Stimulated activated CD8-positive, alpha-beta memory T cell treated with anti-CD3 and anti-CD28 coated beads, Interleukin-4, amount 100 ng/mL, for 4 hours (primary cell): ENCODE results near the gene ANKLE2.
"Not testable (repeated sequence)": the region's sequence is repeated elsewhere in the genome, so short reads cannot be mapped to it uniquely, and the experiment has no call there.

Experiments
- DNase-seq, 2 donors: peaks; one replicate each; pipeline ENCODE4 v3.0.0-alpha.2; 2020; ENCODE audit warnings: low read depth in 2 of 2, low spot score in 1 of 2

The ANKLE2 gene

DNA sequence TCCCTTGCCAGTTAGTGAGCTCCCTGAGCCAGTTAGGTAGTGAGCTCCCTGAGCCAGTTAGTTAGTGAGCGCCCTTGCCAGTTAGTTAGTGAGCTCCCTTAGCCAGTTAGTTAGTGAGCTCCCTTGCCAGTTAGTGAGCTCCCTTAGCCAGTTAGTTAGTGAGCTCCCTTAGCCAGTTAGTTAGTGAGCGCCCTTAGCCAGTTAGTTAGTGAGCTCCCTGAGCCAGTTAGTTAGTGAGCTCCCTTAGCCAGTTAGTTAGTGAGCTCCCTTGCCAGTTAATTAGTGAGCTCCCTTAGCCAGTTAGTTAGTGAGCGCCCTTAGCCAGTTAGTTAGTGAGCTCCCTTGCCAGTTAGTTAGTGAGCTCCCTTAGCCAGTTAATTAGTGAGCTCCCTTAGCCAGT lies 69.6 kb downstream of the ANKLE2 start:
- DNase-seq = not testable (repeated sequence)

DNA sequence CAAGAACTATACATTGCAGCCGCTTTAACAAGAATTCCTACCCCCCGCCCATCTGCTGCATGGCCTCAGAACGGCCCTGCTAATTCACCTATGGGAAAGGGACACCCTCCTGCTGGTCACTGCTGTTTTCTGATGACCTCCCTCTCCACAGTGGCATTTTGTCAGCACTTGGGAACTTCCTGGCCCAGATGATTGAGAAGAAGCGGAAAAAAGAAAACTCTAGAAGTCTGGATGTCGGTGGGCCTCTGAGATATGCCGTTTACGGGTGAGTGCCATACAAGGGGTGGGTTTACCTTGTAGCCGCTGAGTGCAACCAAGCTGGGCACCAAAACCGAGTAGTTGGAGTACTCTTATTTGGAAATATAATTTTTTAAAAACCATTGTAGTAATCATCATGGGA lies 71.5 kb downstream of the ANKLE2 start:
- DNase-seq = no peak

DNA sequence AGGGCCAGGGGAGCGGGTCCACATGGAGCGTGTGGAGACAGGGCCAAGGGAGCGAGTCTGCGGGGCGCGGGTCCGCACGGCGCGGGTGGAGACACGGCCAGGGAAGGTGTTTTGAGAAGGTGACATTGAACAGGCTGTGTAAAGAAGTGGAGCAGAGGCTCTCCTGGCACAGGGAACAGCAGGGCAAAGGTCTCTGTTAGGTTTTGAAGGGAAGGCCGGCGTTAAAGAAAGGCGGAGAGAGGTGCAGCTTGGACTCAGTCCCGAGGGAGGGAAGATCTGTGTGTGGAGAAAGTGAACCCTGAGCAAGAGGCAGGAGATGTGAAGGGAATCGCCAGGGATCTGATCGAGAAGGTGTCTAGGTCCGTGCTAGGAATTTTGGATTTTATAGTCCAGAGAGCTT lies 72.4 kb downstream of the ANKLE2 start:
- DNase-seq = no peak

DNA sequence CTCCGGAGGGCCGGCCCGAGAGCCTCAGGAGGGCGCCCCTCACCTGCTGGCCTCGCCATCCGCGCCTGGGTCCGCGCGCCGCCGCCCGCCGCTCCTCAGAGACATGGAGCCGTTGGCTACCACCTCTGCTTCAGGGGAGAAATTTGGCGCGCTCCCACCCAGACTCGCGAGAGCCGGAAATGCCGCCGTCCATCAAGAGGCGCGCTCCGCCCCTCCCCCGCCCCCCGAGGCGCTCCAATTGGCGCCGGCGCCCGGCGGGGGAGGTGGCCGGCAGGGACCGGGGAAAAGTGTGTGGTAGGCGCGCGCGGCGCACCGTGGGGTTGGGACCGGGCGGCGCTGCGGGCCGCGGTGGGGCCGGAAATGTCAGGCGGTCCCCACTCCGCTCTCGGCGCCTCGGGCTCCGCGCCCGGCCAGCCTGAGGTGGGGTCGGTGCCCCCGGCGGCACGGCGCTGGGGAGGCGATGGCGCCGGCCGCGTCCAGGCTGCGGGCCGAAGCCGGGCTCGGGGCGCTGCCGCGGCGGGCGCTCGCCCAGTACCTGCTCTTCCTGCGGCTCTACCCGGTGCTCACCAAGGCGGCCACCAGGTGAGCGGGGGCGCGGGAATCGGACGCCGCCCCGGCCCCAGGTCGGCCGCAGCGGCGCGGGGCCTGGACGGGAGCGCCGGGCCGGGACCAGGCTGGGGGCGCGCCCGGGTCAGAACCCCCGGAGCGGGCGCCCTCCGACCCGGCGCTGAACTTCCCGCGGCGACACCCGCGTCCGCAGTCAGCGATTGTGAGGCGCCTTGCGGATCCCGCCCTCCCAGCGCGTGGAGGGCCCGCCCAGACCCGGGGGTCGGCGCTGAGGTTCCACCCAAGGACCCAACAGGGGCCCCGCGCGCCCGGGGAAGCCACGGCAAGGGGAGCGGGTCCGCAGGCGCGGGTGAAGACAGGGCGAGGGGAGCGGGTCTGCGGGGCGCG lies 74.1 kb downstream of the ANKLE2 start, which contains the start of the genes POLE and PXMP2:
Gene POLE, minus strand, starts transcription at position 132 of the 954 bp plus-strand sequence. Its CDS starts 27 bp downstream, at position 105.
Gene PXMP2, plus strand, starts transcription at position 377 of the 954 bp plus-strand sequence. Its CDS starts 84 bp downstream, at position 461.
- DNase-seq = peak; percentile 82 to 86

DNA sequence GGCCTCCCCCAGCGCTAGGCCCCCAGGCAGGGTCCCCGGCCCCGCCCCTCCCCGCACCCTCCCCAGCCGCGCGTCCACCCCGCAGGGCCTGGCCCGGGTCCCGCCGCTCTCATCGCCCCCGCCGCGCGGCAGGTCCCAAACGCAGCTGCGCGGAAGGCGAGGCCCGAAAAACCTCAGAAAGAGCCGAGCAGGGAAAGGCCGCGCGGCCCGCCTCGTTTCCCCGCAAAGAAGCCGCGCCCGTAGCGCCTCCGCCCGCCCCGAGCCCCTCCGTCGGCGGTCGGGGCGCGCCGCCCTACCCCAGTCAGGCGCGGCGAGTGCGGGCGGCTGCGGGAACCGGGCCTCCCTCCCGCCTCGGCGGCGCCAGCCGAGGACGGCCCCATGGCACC lies 74.8 kb downstream of the ANKLE2 start:
- DNase-seq = no peak

DNA sequence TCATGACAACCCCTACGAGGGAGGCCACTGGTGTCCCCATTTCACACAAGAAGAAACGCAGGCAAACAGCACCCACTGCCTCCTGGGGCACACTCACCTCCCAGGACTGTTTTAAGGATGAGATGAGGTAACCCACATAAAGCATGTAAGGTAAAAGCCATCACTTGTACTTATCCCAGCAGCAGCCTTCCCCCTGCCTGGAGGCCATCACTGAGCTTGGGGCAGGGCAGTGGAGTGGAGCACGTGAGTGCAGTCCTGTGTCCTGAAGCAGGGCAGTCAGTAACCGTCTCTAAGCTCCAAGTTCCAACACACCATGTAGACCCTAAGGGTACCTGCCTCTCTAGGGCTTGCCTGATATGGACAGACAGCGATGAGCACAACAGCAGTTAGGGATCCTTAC lies 76.2 kb downstream of the ANKLE2 start:
- no peak for DNase-seq

DNA sequence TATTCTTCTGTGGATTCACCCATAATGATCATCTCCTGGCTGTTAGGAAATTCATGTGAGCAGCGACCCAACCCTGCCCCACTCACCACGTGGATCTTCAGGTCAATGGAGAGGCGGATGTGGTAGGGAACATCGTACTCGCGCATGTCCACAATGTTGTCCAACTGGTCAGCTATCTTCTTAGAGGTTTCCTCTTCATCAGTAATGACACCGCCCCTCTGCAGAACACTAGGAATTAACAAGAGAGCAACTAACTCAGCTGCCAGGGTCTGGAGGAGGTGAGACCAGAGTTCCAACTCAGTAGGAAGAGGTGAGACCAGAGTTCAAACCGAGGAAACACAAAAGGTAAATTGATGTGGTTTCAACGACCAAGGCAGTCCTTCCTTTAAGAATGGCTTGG lies 84.1 kb downstream of the ANKLE2 start:
- DNase-seq = no peak

DNA sequence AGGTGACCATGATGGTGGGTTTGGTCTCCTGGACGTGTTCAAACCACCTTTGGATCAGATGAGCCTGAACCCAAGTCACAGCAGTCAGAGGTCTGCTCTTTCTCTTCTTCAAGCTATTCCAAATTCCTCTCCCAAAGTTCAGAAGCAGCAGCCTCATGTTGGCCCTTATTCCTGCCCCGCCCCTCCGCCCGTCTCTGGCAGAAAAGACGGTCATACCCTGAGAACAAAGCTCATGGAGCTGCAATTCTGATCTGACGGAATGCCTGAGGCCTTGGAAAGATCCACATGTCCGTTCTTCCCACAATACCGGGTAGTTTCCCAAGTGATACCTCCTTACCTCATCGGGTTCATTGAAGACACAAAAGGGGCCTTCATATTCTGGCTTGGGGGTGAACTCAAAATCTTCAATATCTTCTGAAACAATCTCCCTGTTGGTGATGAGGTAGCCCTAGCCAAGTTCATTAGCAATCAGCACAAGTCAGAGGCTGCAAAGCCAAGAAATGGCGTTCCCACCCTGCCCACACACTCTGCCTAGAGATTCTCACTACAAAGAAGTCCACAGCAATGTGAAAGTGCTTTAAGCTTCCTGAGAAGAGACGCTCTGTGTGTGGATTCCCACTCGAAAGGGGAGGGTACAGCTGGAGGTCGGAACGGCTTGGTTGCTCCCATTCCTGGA lies 85.7 kb downstream of the ANKLE2 start:
- DNase-seq = no peak
